Measurements from ENCODE around the gene DMBX1. TPM values are rescaled to one million over a fixed set of nuclear protein-coding genes. Genes with fewer than 3 reads are reported as not detected.

DMBX1 gene
- total and polyA plus RNA-seq, 8 donors: not detected

DNA sequence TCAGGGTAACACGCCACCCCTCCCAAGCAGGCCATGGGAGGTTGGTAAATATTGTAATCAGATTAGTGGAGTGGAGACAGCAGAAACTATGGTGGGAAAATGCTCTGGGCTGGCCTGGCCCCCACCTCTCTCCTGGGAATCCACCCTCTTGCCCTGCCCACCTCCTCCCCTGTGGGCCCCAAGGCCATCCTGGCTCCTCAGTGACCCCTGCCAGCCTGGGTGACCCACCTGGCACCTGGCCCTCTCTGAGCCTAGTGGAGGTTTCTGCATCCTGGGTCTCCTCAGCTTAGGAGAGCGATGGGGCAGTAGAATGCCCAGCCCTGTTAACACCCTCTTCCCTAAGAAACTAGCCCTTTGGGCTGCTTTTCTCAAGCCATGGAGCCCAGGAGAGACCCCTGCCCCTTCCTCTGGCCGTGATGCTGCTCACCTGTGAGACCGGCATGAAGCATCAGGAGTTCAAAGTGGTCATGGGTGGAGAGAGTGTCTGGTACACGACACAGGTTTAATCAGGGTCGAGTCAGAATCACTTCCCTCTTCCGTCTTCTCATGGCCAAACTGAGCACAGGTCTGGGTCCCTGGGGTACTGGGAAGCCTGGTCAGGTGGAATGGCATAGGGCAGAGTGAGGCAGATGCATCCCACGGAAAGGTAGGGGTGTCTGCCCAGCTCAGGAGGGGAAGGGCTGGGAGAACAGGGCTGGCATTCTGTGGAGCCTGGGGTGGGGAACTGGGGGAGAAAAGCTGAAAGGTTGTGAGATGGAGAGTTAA is 10.7 kb upstream of the DMBX1 start:
- Histone ChIP-seq H3K27ac (no peak overlapping the region), H3K4me1 (peaks cover 0 to 4% (median 0%) of the 10 kb centered on the region in 4 donors), H3K36me3 (no peaks in the 10 kb centered on the region), H3K9me3 (no peaks in the 10 kb centered on the region), H3K27me3 (peaks cover 0 to 85% (median 14%) of the 10 kb centered on the region in 3 donors), H3K4me3 (no peak overlapping the region)
- 54 to 74% (median 63%) methylated on average over 6 to 8 of the region's 8 CpGs for WGBS, 5 donors
- no peak for DNase-seq
- TF ChIP-seq POLR2A (IDR thresholded peaks at IDR 0.05): no peak
- no peak for TF ChIP-seq POLR2AphosphoS5 (IDR thresholded peaks at IDR 0.05)
- TF ChIP-seq EP300 (IDR thresholded peaks at IDR 0.05): no peak
- no peak for TF ChIP-seq CTCF (IDR thresholded peaks at IDR 0.05)
- intact Hi-C loops (cut with DNase I; ENCODE audit: low total_unique reads): loop anchor here (5.0 kb wide), 1 partner anchor 53 kb away; no protein-coding TSS in a partner anchor

GRCh38 chr1:46479744-46480350 is 9.8 kb upstream of the DMBX1 start:
- no peak overlapping the region for H3K27ac ChIP-seq
- TF ChIP-seq EP300 (IDR thresholded peaks at IDR 0.05) (no peak), POLR2AphosphoS5 (IDR thresholded peaks at IDR 0.05) (no peak), CTCF (IDR thresholded peaks at IDR 0.05) (no peak), POLR2A (IDR thresholded peaks at IDR 0.05) (no peak)
- H3K27me3 ChIP-seq: peaks cover 0 to 85% (median 18%) of the 10 kb centered on the region in 3 donors
- no peaks in the 10 kb centered on the region for H3K9me3 ChIP-seq
- intact Hi-C loops (cut with DNase I; ENCODE audit: low total_unique reads): loop anchor here (5.0 kb wide), 1 partner anchor 52 kb away; no protein-coding TSS in a partner anchor
- 46 to 61% (median 57%) methylated on average over 16 to 17 of the region's 17 CpGs for WGBS, 5 donors
- no peaks in the 10 kb centered on the region for H3K36me3 ChIP-seq
- peaks cover 0 to 4% (median 0%) of the 10 kb centered on the region in 4 donors for H3K4me1 ChIP-seq
- no peak overlapping the region for H3K4me3 ChIP-seq
- no peak for DNase-seq

GRCh38 chr1:46480959-46481646 is 8.5 kb upstream of the DMBX1 start:
- Histone ChIP-seq H3K27me3 (peaks cover 0 to 89% (median 30%) of the 10 kb centered on the region in 3 donors), H3K4me1 (peaks cover 0 to 10% (median 3%) of the 10 kb centered on the region in 4 donors), H3K27ac (no peak overlapping the region), H3K9me3 (no peaks in the 10 kb centered on the region), H3K4me3 (no peak overlapping the region), H3K36me3 (no peaks in the 10 kb centered on the region)
- TF ChIP-seq EP300 (IDR thresholded peaks at IDR 0.05) (no peak), POLR2AphosphoS5 (IDR thresholded peaks at IDR 0.05) (no peak), CTCF (IDR thresholded peaks at IDR 0.05) (no peak), POLR2A (IDR thresholded peaks at IDR 0.05) (no peak)
- intact Hi-C loops (cut with DNase I; ENCODE audit: low total_unique reads): no loop called here
- 39 to 62% (median 58%) methylated on average over 7 of the region's 7 CpGs for WGBS, 5 donors
- DNase-seq: no peak

DNA sequence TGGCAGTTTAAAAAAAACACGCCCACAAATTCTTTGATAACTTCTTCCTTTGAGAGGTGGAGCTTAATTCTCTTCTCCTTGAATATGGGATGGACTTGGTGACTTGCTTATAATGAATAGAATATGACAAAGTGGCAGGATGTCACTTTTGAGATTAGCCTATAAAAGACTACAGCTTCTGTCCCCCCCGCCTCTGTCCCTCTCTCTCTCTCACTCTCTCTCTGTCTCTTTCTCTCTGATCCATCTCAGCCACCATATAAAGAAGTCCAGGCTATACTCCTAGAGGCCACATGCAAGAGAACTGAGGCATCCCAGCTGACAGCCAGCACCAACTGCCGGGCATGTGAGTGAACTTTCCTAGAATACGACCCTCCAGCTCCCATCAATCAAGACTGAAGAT is 7.7 kb upstream of the DMBX1 start:
- no peak for DNase-seq
- no peaks in the 10 kb centered on the region for H3K9me3 ChIP-seq
- WGBS, 5 donors: 46 to 58% (median 53%) methylated on average over 4 of the region's 4 CpGs
- TF ChIP-seq EP300 (IDR thresholded peaks at IDR 0.05): no peak
- TF ChIP-seq CTCF (IDR thresholded peaks at IDR 0.05): no peak
- no peak for TF ChIP-seq POLR2A (IDR thresholded peaks at IDR 0.05)
- TF ChIP-seq POLR2AphosphoS5 (IDR thresholded peaks at IDR 0.05): no peak
- no peak overlapping the region for H3K27ac ChIP-seq
- H3K36me3 ChIP-seq: no peaks in the 10 kb centered on the region
- intact Hi-C loops (cut with DNase I; ENCODE audit: low total_unique reads): no loop called here
- H3K4me1 ChIP-seq: peaks cover 0 to 10% (median 3%) of the 10 kb centered on the region in 4 donors
- no peak overlapping the region for H3K4me3 ChIP-seq
- peaks cover 0 to 92% (median 38%) of the 10 kb centered on the region in 3 donors for H3K27me3 ChIP-seq

All from stomach (tissue), 9 donors.